NCI-H128 (cell line): ENCODE results near the gene COL9A2.

Experiments used
- DNase-seq: peaks from one replicate; lab custom pipeline; 2025; ENCODE audit not compliant: unreplicated experiment; lab: John Stamatoyannopoulos, UW

The COL9A2 gene

DNA sequence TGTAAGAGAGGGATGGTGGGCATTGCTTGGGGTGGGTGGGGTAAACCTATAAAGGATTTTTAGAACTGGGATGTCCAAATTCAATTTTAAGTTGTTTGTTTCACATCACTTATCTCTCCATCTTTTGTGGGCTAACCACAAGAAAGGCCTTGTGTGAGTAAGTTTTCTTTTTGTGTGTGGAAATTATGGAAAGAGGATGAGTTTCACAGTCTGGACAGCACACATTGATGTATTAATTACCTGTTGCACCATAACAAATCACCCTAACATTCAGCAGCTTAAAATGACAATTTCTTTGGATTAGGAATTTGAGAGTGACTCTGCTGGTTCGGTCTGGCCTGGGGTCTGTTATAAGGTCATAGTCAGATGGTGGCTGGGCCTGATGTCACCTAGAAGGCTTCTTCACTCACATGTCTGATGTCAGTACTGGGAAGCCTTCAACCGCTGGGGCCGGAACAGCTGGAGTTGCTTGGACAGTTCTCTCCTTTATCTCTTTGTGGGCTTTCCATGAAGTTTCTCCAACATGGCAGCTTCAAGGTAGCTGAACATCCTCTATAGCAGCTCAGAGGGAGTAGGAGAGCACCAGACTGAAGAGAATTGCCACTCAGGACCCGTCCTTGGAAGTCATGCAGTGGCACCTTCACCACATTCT is 2.0 kb upstream of the COL9A2 start:
- DNase-seq: no peak

- no peak for DNase-seq
These were observed 1.4 kb upstream of the COL9A2 start for GRCh38 chr1:40318476-40318875.

DNA sequence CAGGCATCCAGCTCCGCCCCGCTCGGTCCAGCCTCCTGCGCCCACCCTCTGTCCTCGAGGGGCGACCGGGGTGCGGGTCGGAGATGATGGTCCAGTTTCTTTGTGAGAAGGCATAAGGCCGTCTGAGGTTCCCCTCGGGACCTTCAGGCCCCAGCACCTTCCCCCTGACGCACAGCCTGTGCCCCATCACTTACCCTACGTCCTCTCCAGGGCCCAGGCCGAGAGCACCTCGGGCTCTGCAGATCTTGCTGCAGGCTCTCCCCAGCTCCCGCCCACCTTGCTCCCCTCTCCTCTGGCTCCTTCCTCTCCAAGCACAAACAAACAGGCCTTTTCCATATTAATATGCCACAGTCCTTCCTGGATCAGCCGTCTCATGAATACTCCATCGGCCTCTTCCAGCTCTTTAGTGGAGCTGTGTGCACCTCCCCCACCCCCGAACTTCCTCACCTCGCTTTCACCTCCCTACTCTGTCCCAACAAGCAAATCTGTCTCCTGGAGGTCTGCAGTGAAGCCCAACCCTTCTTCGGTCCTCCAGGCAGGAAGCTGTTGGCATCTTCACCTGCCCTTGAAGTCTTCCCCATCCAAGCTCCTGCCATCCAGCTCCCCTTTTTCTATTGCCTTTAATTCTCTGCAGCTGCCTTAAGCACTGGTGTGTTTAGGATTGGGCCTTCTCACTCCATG is 448 bp upstream of the COL9A2 start:
- no peak for DNase-seq

DNA sequence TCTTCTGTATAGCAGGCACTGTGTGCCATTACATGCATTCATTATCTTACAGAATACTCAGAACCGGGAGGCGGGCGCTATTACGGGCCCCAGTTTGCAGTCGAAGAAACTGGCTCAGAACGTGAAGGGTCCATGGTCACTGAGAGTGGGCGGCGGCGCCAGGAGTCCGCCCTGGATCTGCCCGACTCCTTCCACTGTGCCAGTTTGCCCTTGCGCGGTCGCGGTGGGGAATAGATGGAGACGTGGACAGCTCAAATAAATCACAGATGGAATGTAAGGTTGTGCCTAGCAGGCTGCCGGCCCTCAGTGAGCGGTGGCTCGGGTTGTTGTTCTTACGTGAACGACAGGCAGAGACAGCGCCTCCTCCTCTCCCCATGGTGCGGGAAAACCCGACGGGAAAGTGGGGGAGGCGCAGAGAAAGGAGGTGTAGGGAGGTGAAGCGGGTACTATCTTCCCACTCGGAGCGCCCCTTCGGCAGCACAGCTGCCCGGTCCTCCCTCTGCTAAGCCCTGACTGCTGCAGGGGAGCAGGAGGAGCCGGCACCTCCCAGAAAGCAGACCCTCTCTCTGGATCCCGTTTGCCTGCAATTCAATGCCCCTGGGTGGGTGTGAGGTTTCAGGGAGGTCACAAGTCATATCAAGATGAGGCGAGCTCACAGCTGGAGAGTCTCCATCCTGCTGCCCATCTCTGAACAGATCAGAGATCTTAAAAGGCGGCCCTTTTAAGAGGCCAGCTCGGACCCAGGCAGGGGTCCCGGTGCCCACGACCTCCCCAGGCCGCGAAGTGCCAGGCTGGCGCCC is 1.1 kb downstream of the COL9A2 start:
- peak; percentile 30 for DNase-seq

- DNase-seq: peak; percentile 57
These were observed 1.8 kb downstream of the COL9A2 start for GRCh38 chr1:40315239-40315794.

GRCh38 chr1:40314721-40315238 is 2.3 kb downstream of the COL9A2 start:
- no peak for DNase-seq

- no peak for DNase-seq
These were observed 2.9 kb downstream of the COL9A2 start for GRCh38 chr1:40313958-40314720.

DNA sequence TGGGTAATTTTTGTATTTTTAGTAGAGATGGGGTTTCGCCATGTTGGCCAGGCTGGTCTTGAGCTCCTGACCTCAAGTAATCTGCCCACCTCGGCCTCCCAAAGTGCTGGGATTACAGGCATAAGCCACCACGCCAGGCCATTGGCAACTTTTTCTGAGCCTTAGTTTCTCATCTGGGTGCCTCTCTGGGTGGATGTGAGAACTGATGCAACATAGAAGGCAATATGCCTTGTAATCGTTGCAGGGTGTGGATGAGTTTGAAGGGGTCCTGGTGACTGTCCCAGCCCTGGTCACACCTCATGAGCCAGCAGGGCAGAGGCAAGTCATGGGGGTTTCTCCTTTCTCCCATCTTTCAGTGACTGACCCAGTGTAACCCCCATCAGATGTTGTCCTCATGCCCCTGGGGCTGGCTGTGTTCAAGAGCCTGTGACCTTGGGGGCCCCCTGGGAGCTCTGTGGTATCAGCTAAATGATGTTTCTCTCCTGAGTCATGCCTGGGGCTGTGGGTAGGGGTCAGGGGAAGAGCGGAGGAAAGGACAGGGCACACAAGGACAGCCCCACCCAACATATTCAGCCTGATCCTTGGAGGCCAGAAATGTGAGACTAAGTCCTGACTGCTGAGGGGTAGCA is 3.6 kb downstream of the COL9A2 start:
- no peak for DNase-seq

- peak; percentile 12 for DNase-seq
These were observed 4.6 kb downstream of the COL9A2 start for GRCh38 chr1:40312238-40313205.

- DNase-seq: no peak
These were observed 5.4 kb downstream of the COL9A2 start for GRCh38 chr1:40311692-40312091.

DNA sequence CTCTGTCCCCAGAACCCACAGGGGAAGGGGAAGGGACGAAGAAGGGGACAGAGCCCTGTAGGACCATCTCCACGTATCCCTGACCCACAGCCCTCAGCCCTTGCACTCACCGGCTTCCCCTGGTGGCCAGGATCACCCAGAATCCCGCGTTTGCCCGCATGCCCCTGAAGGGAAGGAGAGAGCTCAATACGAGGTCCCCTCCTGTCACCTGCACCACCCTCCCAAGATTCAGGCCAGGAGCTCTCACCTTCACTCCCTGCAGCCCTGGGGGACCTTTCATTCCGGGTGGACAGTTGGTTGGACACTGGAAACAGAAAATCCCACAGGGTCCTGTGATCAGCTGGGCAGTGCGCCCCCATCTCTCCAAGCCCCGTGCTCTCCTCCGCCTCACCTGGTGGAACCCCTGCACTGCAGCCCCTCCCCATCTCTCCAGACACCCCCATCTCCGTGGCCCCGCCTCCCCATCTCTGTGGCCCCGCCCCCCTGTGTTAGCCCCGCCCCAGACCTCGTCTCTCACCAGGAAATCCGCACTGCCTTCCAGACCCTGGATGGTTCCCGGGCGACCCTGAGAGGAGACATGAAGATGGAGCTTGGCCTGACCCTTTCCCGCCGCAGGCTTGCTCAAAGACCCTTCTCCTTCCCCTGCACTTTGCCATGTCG is 6.0 kb downstream of the COL9A2 start:
- no peak for DNase-seq

DNA sequence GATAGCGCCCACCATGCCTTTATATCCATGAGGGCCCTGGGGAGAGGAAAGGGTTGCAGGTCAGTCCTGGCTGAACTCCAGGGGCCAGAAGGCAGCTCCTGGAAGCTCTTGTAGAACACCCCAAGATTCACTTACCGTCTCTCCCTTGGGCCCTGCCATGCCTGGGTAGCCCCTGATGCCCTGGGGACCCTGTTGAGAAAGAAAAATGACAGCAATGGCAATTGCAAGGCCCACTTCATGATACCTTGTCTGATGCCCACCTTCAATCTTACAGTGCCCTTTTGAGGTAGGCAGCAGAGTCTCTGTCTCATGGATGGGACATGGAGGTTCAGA is 7.0 kb downstream of the COL9A2 start:
- no peak for DNase-seq

DNA sequence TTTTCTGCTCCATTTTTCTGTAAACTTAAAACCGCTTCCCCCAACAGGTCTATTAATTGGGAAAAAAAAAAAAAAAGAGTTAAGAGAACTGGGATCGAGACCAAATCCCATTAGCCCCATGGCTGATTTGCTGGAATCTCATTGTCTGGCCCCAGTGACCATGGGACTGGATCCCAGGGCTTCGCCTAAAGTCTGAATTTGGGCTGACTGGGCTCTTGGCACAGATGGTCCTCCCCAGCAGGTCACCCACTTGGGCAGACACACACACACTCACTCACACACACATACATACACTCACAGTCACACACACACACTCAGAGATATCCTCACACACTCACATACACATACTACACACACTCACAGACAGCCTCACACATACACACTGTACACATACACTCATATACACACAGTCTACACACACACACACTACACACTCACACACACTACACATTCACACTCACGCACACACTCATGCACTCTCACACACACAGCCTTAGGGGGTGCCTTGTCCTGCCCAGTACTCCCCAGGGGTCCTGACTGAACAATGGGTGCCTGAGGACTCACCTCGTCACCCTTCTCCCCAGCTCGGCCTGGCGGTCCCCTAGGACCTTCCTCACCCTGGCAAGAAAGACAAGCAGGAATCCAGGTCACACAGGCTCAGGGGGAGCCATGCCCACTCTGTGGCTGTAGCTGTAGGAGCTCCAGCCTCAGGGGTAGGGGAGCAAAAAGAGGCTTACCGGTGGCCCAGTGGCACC is 7.5 kb downstream of the COL9A2 start:
- no peak for DNase-seq

GRCh38 chr1:40308036-40308727 is 8.9 kb downstream of the COL9A2 start:
- no peak for DNase-seq

DNA sequence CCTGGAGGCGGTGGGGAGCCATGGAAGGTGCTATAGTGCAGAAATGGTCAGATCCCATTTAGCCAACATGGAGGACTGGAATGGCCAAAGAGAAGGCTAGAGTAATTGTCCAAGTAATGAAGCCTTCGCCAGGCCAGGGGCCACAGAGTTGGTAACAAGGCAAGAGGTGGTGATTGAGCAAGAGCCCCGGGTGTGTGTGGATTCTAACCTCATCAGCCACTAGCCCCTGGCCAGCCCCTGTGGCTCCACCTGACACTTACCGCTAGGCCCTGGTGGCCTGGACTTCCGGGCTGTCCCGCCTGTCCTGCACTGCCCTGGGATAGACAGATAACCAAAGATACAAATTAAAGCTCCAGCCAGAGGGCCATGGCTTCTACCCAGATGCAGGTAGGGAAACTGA is 9.9 kb downstream of the COL9A2 start:
- DNase-seq: no peak

DNA sequence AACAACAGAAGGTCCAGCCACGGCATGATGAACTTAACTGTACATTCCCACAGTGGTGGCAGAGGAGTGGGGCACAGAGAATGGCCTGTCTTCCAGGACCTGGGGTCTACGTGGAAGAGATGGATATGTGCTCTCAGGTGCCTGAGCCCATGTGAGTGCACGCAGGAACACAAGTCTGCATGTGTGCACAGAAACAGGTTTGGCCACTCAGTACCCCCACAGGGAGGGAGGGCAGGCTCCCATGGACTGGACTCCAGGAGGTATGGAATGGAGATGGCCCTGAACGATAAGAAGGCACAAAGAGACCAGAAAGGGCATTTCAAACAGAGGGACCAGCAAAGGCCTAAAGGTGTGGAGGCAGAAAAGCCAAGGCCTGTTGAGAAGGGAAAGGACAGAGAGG is 10.8 kb downstream of the COL9A2 start:
- DNase-seq: no peak

- no peak for DNase-seq
These were observed 11.2 kb downstream of the COL9A2 start for GRCh38 chr1:40305871-40306270.

DNA sequence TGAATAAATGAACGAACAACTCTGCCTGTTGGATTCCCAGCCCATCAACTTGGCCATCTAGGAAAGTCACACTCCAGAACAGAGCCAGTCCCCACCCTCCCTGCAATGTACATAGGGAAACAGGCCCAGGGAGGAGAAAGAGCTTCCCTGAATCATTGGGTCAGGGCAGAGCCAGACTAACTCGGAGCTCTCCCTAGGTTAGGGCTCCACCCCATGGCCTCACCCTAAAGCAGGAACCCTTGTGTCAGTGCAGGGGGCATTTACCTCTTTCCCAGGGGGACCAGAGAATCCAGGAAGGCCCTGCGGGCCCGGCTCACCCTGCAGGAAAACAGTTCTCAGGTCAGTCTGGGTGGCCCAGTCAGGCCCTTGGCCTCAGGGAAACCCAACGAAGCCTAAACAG is 11.6 kb downstream of the COL9A2 start:
- DNase-seq: no peak
